Naive thymus-derived CD4-positive, alpha-beta T cell (primary cell): ENCODE data around the gene RELL2. TPM values are rescaled to one million over a fixed set of nuclear protein-coding genes. Genes with fewer than 3 reads are reported as not detected.

Experiments used
- ATAC-seq: fragments of 150-1000 bp; cut with Tn5 transposase; 2 replicates; pipeline ENCODE4 v1.10.0; 2021; ENCODE audit warnings: mild to moderate bottlenecking, moderate library complexity
- CTCF ChIA-PET: fragments of 350-600 bp; sonication (Branson Sonifier 250); formaldehyde crosslinking; loops from one replicate; lab custom pipeline; 2021; ENCODE audit warnings: antibody characterized with exemption; lab: Charles Lee
- POLR2A ChIA-PET: fragments of 350-600 bp; sonication (Branson Sonifier 250); formaldehyde crosslinking; loops from one replicate; lab custom pipeline; 2021; ENCODE audit warnings: antibody characterized with exemption, inconsistent platforms; lab: Charles Lee
- DNase-seq, 9 donors: peaks; one replicate each; pipeline versions ENCODE4 v3.0.0 to v3.0.0-alpha.2; 2020 to 2022; ENCODE audit warnings: mixed read lengths in 1 of 9
- H3K27ac ChIP-seq: one replicate; pipeline ENCODE4 v1.7.0; 2013; ENCODE audit warnings: mild to moderate bottlenecking, low read depth, low read length, moderate library complexity
- H3K27me3 ChIP-seq, 2 donors: one replicate each; pipeline ENCODE4 v1.7.0; 2013; ENCODE audit warnings: low read length in 2 of 2, mild to moderate bottlenecking in 2 of 2, moderate library complexity in 2 of 2; ENCODE audit not compliant: control insufficient read depth in 2 of 2, insufficient read depth in 2 of 2
- H3K36me3 ChIP-seq, 3 experiments: 1 replicate in 2 of 3; 2 replicates in 1 of 3; pipeline ENCODE4 v1.7.0; 2013; ENCODE audit warnings: low read length in 3 of 3, mild to moderate bottlenecking in 3 of 3, moderate library complexity in 1 of 3; ENCODE audit not compliant: insufficient read depth in 3 of 3, control insufficient read depth in 2 of 3
- H3K4me1 ChIP-seq, 2 donors: one replicate each; pipeline ENCODE4 v1.7.0; 2013; ENCODE audit warnings: low read length in 2 of 2, mild to moderate bottlenecking in 2 of 2, moderate library complexity in 1 of 2; ENCODE audit not compliant: control insufficient read depth in 2 of 2, insufficient read depth in 2 of 2
- H3K4me3 ChIP-seq: 2 replicates; pipeline ENCODE4 v1.7.0; 2013; ENCODE audit warnings: mild to moderate bottlenecking, low read length
- H3K9me3 ChIP-seq, 3 experiments: 1 replicate in 2 of 3; 2 replicates in 1 of 3; pipeline ENCODE4 v1.7.0; 2013; ENCODE audit warnings: low read length in 3 of 3; ENCODE audit not compliant: control insufficient read depth in 2 of 3
- H3K27ac Mint-ChIP-seq, 9 donors: one replicate each; pipeline ENCODE4 v1.8.0; 2020 to 2022; ENCODE audit warnings: mixed read lengths in 9 of 9, mild to moderate bottlenecking in 8 of 9, moderate library complexity in 5 of 9, inconsistent platforms in 2 of 9
- H3K27me3 Mint-ChIP-seq, 5 donors: one replicate each; pipeline ENCODE4 v1.8.0; 2021 to 2022; ENCODE audit warnings: mixed read lengths in 5 of 5, mild to moderate bottlenecking in 1 of 5
- H3K36me3 Mint-ChIP-seq, 5 donors: one replicate each; pipeline ENCODE4 v1.8.0; 2020 to 2022; ENCODE audit warnings: mixed read lengths in 5 of 5, mild to moderate bottlenecking in 3 of 5, inconsistent platforms in 1 of 5
- H3K4me1 Mint-ChIP-seq, 7 donors: one replicate each; pipeline ENCODE4 v1.8.0; 2020 to 2022; ENCODE audit warnings: mixed read lengths in 7 of 7, mild to moderate bottlenecking in 3 of 7, inconsistent platforms in 1 of 7
- H3K4me3 Mint-ChIP-seq, 10 donors: one replicate each; pipeline ENCODE4 v1.8.0; 2020 to 2022; ENCODE audit warnings: mild to moderate bottlenecking in 10 of 10, mixed read lengths in 10 of 10, moderate library complexity in 6 of 10, inconsistent platforms in 2 of 10
- H3K9me3 Mint-ChIP-seq, 11 donors: one replicate each; pipeline ENCODE4 v1.8.0; 2020 to 2022; ENCODE audit warnings: mixed read lengths in 11 of 11, mild to moderate bottlenecking in 4 of 11, inconsistent platforms in 1 of 11, moderate library complexity in 1 of 11
- intact Hi-C, 2 donors: fragments of 100-400 bp; cut with micrococcal nuclease; formaldehyde crosslinking; loops; one replicate each; pipeline ENCODE4 v1.15.1; 2023
- polyA plus RNA-seq, 2 donors: library from polyadenylated mRNA; unstranded; fragments of 300-500 nt; fragmentation: Illumina TruSeq; gene quantifications; one replicate each; pipeline ENCODE4 v1.2.3, GENCODE V29; 2021
- total RNA-seq, 6 experiments: library from RNA in 5 of 6; stranded (reverse) in 5 of 6; gene quantifications; 1 replicate in 5 of 6; 2 replicates in 1 of 6; pipeline ENCODE4 v1.2.3 and lab custom pipeline; 2021 to 2026

Gene RELL2
- 10 to 100 TPM; 14.3 to 21.7 (median 17.5) TPM for total RNA-seq
- 1 to 10 TPM; 1.8 to 3.4 TPM for polyA plus RNA-seq
- total RNA-seq (lab: John Stamatoyannopoulos, UW): 18.0 reads per million, percentile 48 among the genes with 10 or more reads in this experiment

GRCh38 chr5:141636413-141637122, at the start of gene RELL2, which contains the start of gene HDAC3:
TSS of gene RELL2 (plus strand) at chr5:141636997. CDS start at chr5:141638226, 1,229 bp downstream.
TSS of gene HDAC3 (minus strand) at chr5:141636849. CDS start at chr5:141636790, 59 bp downstream.
- H3K4me3 Mint-ChIP-seq: peak within 1 kb of the TSS; percentile 89 to 98 (median 92)
- ATAC-seq (peak; percentile 98), DNase-seq (peak; percentile 86 to 99 (median 94))
- Histone ChIP-seq H3K9me3 (no peaks in the 10 kb centered on the region), H3K4me1 (peaks cover 23 to 24% of the 10 kb centered on the region in 2 donors), H3K27ac (peak within 1 kb of the TSS; percentile 88), H3K36me3 (peaks cover 0 to 29% (median 0%) of the 10 kb centered on the region in 3 experiments), H3K27me3 (no peaks in the 10 kb centered on the region), H3K4me3 (peak within 1 kb of the TSS; percentile 81)
- H3K36me3 Mint-ChIP-seq: peaks cover 0 to 17% (median 10%) of the 10 kb centered on the region in 5 donors
- H3K4me1 Mint-ChIP-seq: peaks cover 35 to 56% (median 46%) of the 10 kb centered on the region in 7 donors
- H3K27ac Mint-ChIP-seq: peak within 1 kb of the TSS; percentile 72 to 95 (median 92)
- H3K27me3 Mint-ChIP-seq: no peaks in the 10 kb centered on the region
- intact Hi-C loops: loop anchor here (1.0 to 10.0 kb wide), 14 partner anchors 15 to 1368 kb away; partner anchors contain the start of genes ANKHD1 (in 2 of the 2), APBB3 (in 1 of the 2), ARHGAP26 (in 1 of the 2) and DELE1 (in 1 of the 2)
- ChIA-PET CTCF (interaction anchor here (0.6 to 5.1 kb wide), 12 partner anchors 10 to 245 kb away, joined by 3 to 33 read pairs (median 4); partner anchors contain the start of gene DIAPH1), POLR2A (interaction anchor here (0.5 to 5.0 kb wide), 29 partner anchors 9 to 1234 kb away, joined by 3 to 54 read pairs (median 5); partner anchors contain the start of genes DELE1, DIAPH1, FCHSD1 and PCDH12)
- H3K9me3 Mint-ChIP-seq: no peaks in the 10 kb centered on the region

- ATAC-seq: peak; percentile 37
- no peak for DNase-seq
- H3K27ac ChIP-seq: no peak overlapping the region
- H3K9me3 ChIP-seq: no peaks in the 10 kb centered on the region
- Mint-ChIP-seq H3K36me3 (peaks cover 5 to 20% (median 11%) of the 10 kb centered on the region in 5 donors), H3K27me3 (no peaks in the 10 kb centered on the region), H3K27ac (peak overlapping the region in 1 of 9 donors; percentile 56), H3K4me1 (peaks cover 40 to 71% (median 58%) of the 10 kb centered on the region in 7 donors), H3K9me3 (no peaks in the 10 kb centered on the region), H3K4me3 (no peak overlapping the region)
- CTCF ChIA-PET: interaction anchor here (0.6 to 6.4 kb wide), 2 partner anchors 10 to 30 kb away, joined by 6 to 222 read pairs; partner anchors contain the start of gene DIAPH1
- H3K27me3 ChIP-seq: no peaks in the 10 kb centered on the region
- peaks cover 12 to 40% (median 26%) of the 10 kb centered on the region in 3 experiments for H3K36me3 ChIP-seq
- H3K4me1 ChIP-seq: peaks cover 12 to 13% of the 10 kb centered on the region in 2 donors
- intact Hi-C loops: no loop called here
- no peak overlapping the region for H3K4me3 ChIP-seq
- POLR2A ChIA-PET: interaction anchor here (0.5 to 6.0 kb wide), 3 partner anchors 17 to 46 kb away, joined by 3 to 124 read pairs (median 3); partner anchors contain the start of genes DIAPH1 and HDAC3
These were observed 46.7 kb upstream of the RELL2 start for GRCh38 chr5:141590127-141590526.

- no peaks in the 10 kb centered on the region for H3K27me3 ChIP-seq
- no peaks in the 10 kb centered on the region for H3K9me3 ChIP-seq
- ATAC-seq (no peak), DNase-seq (no peak)
- H3K4me3 ChIP-seq: no peak overlapping the region
- H3K9me3 Mint-ChIP-seq: no peaks in the 10 kb centered on the region
- peaks cover 0 to 8% (median 7%) of the 10 kb centered on the region in 3 experiments for H3K36me3 ChIP-seq
- H3K27ac Mint-ChIP-seq: peak overlapping the region; percentile 6 to 88 (median 74)
- peaks cover 0 to 20% (median 13%) of the 10 kb centered on the region in 5 donors for H3K36me3 Mint-ChIP-seq
- intact Hi-C loops: loop anchor here (1.0 to 5.0 kb wide), 2 partner anchors 8 to 760 kb away; no protein-coding TSS in a partner anchor
- H3K27ac ChIP-seq: no peak overlapping the region
- POLR2A ChIA-PET: interaction anchor here (1.3 to 3.3 kb wide), 4 partner anchors 10 to 39 kb away, joined by 5 to 15 read pairs (median 12); partner anchors contain the start of genes DIAPH1, HDAC3 and RELL2
- no peaks in the 10 kb centered on the region for H3K27me3 Mint-ChIP-seq
- CTCF ChIA-PET: interaction anchor here (1.0 to 2.7 kb wide), 4 partner anchors 10 to 1116 kb away, joined by 3 to 9 read pairs (median 4); partner anchors contain the start of gene DIAPH1
- peaks cover 55 to 62% of the 10 kb centered on the region in 2 donors for H3K4me1 ChIP-seq
- peak overlapping the region in 6 of 10 donors; percentile 2 to 64 (median 14) for H3K4me3 Mint-ChIP-seq
- H3K4me1 Mint-ChIP-seq: peaks cover 45 to 87% (median 75%) of the 10 kb centered on the region in 7 donors
These were observed 39.9 kb upstream of the RELL2 start for GRCh38 chr5:141596867-141597266.

- H3K27me3 Mint-ChIP-seq: no peaks in the 10 kb centered on the region
- Histone ChIP-seq H3K27me3 (no peaks in the 10 kb centered on the region), H3K4me3 (peak overlapping the region; percentile 23), H3K4me1 (peaks cover 57 to 65% of the 10 kb centered on the region in 2 donors), H3K9me3 (no peaks in the 10 kb centered on the region), H3K36me3 (peaks cover 0 to 8% (median 7%) of the 10 kb centered on the region in 3 experiments), H3K27ac (peak overlapping the region; percentile 10)
- DNase-seq: no peak
- peaks cover 42 to 87% (median 75%) of the 10 kb centered on the region in 7 donors for H3K4me1 Mint-ChIP-seq
- peak overlapping the region; percentile 6 to 88 (median 74) for H3K27ac Mint-ChIP-seq
- peak; percentile 22 for ATAC-seq
- peak overlapping the region in 9 of 10 donors; percentile 3 to 64 (median 23) for H3K4me3 Mint-ChIP-seq
- H3K36me3 Mint-ChIP-seq: peaks cover 0 to 20% (median 13%) of the 10 kb centered on the region in 5 donors
- ChIA-PET POLR2A (interaction anchor here (1.0 to 3.3 kb wide), 6 partner anchors 9 to 38 kb away, joined by 3 to 15 read pairs (median 7); partner anchors contain the start of genes DIAPH1, HDAC3 and RELL2), CTCF (interaction anchor here (1.0 to 2.7 kb wide), 3 partner anchors 10 to 22 kb away, joined by 3 to 9 read pairs (median 5); partner anchors contain the start of gene DIAPH1)
- intact Hi-C loops: loop anchor here (1.0 to 5.0 kb wide), 2 partner anchors 8 to 760 kb away; no protein-coding TSS in a partner anchor
- no peaks in the 10 kb centered on the region for H3K9me3 Mint-ChIP-seq
These were observed 39.4 kb upstream of the RELL2 start for GRCh38 chr5:141597394-141597793.

GRCh38 chr5:141597814-141598213, 39.0 kb upstream of the RELL2 start:
- H3K27me3 ChIP-seq: no peaks in the 10 kb centered on the region
- no peaks in the 10 kb centered on the region for H3K27me3 Mint-ChIP-seq
- no peaks in the 10 kb centered on the region for H3K9me3 Mint-ChIP-seq
- H3K4me1 ChIP-seq: peaks cover 57 to 65% of the 10 kb centered on the region in 2 donors
- ChIA-PET CTCF (interaction anchor here (1.0 to 2.7 kb wide), 4 partner anchors 9 to 21 kb away, joined by 3 to 9 read pairs (median 6); partner anchors contain the start of gene DIAPH1), POLR2A (interaction anchor here (0.7 to 3.3 kb wide), 9 partner anchors 9 to 38 kb away, joined by 3 to 15 read pairs (median 5); partner anchors contain the start of genes DIAPH1, HDAC3 and RELL2)
- peaks cover 0 to 8% (median 7%) of the 10 kb centered on the region in 3 experiments for H3K36me3 ChIP-seq
- DNase-seq: no peak
- peak overlapping the region; percentile 6 to 86 (median 72) for H3K27ac Mint-ChIP-seq
- ATAC-seq: peak; percentile 6
- H3K4me3 ChIP-seq: peak overlapping the region; percentile 23
- no peaks in the 10 kb centered on the region for H3K9me3 ChIP-seq
- H3K4me1 Mint-ChIP-seq: peaks cover 42 to 87% (median 75%) of the 10 kb centered on the region in 7 donors
- intact Hi-C loops: loop anchor here (1.0 to 5.0 kb wide), 2 partner anchors 7 to 759 kb away; no protein-coding TSS in a partner anchor
- H3K36me3 Mint-ChIP-seq: peaks cover 0 to 18% (median 13%) of the 10 kb centered on the region in 5 donors
- peak overlapping the region; percentile 10 for H3K27ac ChIP-seq
- H3K4me3 Mint-ChIP-seq: peak overlapping the region in 8 of 10 donors; percentile 3 to 65 (median 35)
